GM23248 (cell line): ENCODE measurements around the gene HAND1.

Experiments
- EZH2 ChIP-seq: fragments of 200-600 bp; sonication (generic); IDR thresholded peaks from 2 replicates; pipeline ENCODE4 v1.6.1; 2018; ENCODE audit warnings: antibody characterized with exemption, mild to moderate bottlenecking; ENCODE audit not compliant: insufficient read depth, poor library complexity, severe bottlenecking
- EZH2phosphoT487 ChIP-seq: fragments of 200-600 bp; sonication (generic); IDR thresholded peaks from 2 replicates; pipeline ENCODE4 v1.6.1; 2018; ENCODE audit warnings: antibody characterized with exemption, moderate library complexity, mild to moderate bottlenecking, low read depth; ENCODE audit not compliant: insufficient read depth

- TF ChIP-seq EZH2phosphoT487: no peak
- TF ChIP-seq EZH2: no peak
These were observed 39.2 kb upstream of the HAND1 start for GRCh38 chr5:154517181-154517580.
